Neural cell (in vitro differentiated cells): ENCODE measurements around the gene SLC12A8.

Experiments
- EZH2 ChIP-seq: fragments of 200-600, 300-800 bp; shearing (Covaris generic), sonication (generic); IDR thresholded peaks from 2 replicates; pipeline ENCODE4 v1.6.1; 2014; ENCODE audit warnings: antibody characterized with exemption, low read length, borderline replicate concordance, mild to moderate bottlenecking; ENCODE audit not compliant: insufficient read depth, poor library complexity, severe bottlenecking
- MXI1 ChIP-seq: fragments of 450-650 bp; conservative IDR thresholded peaks from 2 replicates; pipeline ENCODE4 v1.6.1; 2014; ENCODE audit warnings: antibody characterized with exemption, mild to moderate bottlenecking; ENCODE audit not compliant: poor library complexity, severe bottlenecking
- POLR2AphosphoS5 ChIP-seq: IDR thresholded peaks from 2 replicates; pipeline ENCODE4 v1.6.1; 2012
- SMC3 ChIP-seq: fragments of 450-650 bp; conservative IDR thresholded peaks from 2 replicates; pipeline ENCODE4 v1.6.1; 2014; ENCODE audit warnings: antibody characterized with exemption, mild to moderate bottlenecking, moderate library complexity; ENCODE audit not compliant: poor library complexity
- TAF1 ChIP-seq: IDR thresholded peaks from 2 replicates; pipeline ENCODE4 v1.6.1; 2012; ENCODE audit warnings: low read depth
- TF ChIP-seq, protein P1 (sequence below): fragments of 450-650 bp; IDR thresholded peaks from 2 replicates; pipeline ENCODE4 v1.5.1; 2014; ENCODE audit warnings: antibody characterized with exemption, mild to moderate bottlenecking, moderate library complexity; ENCODE audit not compliant: poor library complexity, severe bottlenecking
- TF ChIP-seq, protein P2 (sequence below): IDR thresholded peaks from 2 replicates; pipeline ENCODE4 v1.6.1; 2012; ENCODE audit warnings: borderline replicate concordance

DNA sequence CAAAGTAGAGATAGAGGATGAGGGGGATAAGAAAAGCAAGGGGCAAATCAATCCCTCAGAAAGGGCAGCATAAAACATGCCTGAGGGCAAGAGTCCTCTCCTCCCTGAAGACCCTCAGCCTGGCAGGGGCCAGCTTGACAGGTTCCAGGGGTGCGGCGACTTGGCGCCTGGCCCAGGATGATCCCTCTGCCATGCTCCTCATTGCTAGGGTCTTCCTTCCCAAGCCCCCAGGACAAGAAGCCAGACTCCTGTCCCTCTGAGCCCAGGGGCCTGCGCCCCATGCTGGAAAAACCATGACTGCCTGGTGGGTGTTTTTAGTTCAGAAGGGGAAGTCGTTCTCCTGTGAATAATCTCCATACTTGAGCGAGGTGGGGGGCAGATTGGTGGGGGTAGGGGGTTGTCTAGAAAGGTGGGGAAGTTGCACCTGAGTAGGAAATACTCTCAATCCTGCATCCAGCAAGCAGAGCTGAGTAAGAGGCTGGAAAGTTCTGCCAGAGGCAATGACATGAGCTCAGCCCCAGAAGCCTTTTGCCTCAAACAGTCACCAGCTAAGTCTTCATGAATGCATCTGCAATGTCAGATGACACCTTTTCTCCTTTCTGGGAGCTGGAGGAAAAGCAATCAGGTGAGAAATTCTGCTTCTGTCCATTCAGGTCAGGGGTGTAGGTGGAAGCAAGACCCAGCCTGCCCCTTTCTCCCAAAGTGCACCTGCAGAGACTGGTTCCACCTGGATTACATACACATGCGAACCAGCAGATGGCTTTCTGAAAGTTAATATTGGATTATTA, 18.3 kb downstream of the SLC12A8 start:
- TF ChIP-seq, protein P1, sequence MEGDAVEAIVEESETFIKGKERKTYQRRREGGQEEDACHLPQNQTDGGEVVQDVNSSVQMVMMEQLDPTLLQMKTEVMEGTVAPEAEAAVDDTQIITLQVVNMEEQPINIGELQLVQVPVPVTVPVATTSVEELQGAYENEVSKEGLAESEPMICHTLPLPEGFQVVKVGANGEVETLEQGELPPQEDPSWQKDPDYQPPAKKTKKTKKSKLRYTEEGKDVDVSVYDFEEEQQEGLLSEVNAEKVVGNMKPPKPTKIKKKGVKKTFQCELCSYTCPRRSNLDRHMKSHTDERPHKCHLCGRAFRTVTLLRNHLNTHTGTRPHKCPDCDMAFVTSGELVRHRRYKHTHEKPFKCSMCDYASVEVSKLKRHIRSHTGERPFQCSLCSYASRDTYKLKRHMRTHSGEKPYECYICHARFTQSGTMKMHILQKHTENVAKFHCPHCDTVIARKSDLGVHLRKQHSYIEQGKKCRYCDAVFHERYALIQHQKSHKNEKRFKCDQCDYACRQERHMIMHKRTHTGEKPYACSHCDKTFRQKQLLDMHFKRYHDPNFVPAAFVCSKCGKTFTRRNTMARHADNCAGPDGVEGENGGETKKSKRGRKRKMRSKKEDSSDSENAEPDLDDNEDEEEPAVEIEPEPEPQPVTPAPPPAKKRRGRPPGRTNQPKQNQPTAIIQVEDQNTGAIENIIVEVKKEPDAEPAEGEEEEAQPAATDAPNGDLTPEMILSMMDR, result no peak
- TF ChIP-seq TAF1 (no peak), EZH2 (no peak), MXI1 (no peak), POLR2AphosphoS5 (no peak), SMC3 (no peak)
- TF ChIP-seq, protein P2, sequence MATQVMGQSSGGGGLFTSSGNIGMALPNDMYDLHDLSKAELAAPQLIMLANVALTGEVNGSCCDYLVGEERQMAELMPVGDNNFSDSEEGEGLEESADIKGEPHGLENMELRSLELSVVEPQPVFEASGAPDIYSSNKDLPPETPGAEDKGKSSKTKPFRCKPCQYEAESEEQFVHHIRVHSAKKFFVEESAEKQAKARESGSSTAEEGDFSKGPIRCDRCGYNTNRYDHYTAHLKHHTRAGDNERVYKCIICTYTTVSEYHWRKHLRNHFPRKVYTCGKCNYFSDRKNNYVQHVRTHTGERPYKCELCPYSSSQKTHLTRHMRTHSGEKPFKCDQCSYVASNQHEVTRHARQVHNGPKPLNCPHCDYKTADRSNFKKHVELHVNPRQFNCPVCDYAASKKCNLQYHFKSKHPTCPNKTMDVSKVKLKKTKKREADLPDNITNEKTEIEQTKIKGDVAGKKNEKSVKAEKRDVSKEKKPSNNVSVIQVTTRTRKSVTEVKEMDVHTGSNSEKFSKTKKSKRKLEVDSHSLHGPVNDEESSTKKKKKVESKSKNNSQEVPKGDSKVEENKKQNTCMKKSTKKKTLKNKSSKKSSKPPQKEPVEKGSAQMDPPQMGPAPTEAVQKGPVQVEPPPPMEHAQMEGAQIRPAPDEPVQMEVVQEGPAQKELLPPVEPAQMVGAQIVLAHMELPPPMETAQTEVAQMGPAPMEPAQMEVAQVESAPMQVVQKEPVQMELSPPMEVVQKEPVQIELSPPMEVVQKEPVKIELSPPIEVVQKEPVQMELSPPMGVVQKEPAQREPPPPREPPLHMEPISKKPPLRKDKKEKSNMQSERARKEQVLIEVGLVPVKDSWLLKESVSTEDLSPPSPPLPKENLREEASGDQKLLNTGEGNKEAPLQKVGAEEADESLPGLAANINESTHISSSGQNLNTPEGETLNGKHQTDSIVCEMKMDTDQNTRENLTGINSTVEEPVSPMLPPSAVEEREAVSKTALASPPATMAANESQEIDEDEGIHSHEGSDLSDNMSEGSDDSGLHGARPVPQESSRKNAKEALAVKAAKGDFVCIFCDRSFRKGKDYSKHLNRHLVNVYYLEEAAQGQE, result no peak
